ENCODE results near the gene MMP2. TPM values are rescaled to one million over a fixed set of nuclear protein-coding genes. Genes with fewer than 3 reads are reported as not detected.

MMP2 gene
- total RNA-seq, 1 experiment from 2014 or later: 1.5 TPM

GRCh38 chr16:55489119-55489955 lies 10.3 kb downstream of the MMP2 start:
- no peak for TF ChIP-seq EZH2phosphoT487 (IDR thresholded peaks at IDR 0.05; ENCODE audit: borderline replicate concordance)
- no peak for TF ChIP-seq EGR1 (IDR thresholded peaks at IDR 0.05; ENCODE audit: low read depth)
- TF ChIP-seq SP1 (IDR thresholded peaks at IDR 0.05; ENCODE audit: low read depth): no peak
- TF ChIP-seq REST (IDR thresholded peaks at IDR 0.05; ENCODE audit: low read depth): no peak
- TF ChIP-seq CBX3 (IDR thresholded peaks at IDR 0.05; ENCODE audit: low read depth): no peak
- TF ChIP-seq POLR2A (IDR thresholded peaks at IDR 0.05; ENCODE audit: borderline replicate concordance, extremely low read depth, insufficient read depth, insufficient read length): no peak
- TF ChIP-seq MAX (IDR thresholded peaks at IDR 0.05): no peak
- no peak for TF ChIP-seq RAD21 (IDR thresholded peaks at IDR 0.05; ENCODE audit: low read depth)
- no peak for TF ChIP-seq ATF3 (IDR thresholded peaks at IDR 0.05)
- no peak for TF ChIP-seq TCF7L2 (IDR thresholded peaks at IDR 0.05; ENCODE audit: borderline replicate concordance, extremely low read depth, insufficient read depth, insufficient read length)
- no peak for TF ChIP-seq ZNF274 (IDR thresholded peaks at IDR 0.05; ENCODE audit: low read depth, low read length)
- no peak for TF ChIP-seq ZBTB33 (IDR thresholded peaks at IDR 0.05; ENCODE audit: extremely low read depth, insufficient replicate concordance, low read length)
- TF ChIP-seq ELF1 (IDR thresholded peaks at IDR 0.05; ENCODE audit: borderline replicate concordance, low read depth): no peak
- no peak for TF ChIP-seq JUND (IDR thresholded peaks at IDR 0.05)
- no peak for TF ChIP-seq SIN3A (IDR thresholded peaks at IDR 0.05; ENCODE audit: low read depth)
- H3K9ac ChIP-seq (ENCODE audit: low read length): no peak overlapping the region
- H4K20me1 ChIP-seq (ENCODE audit: insufficient read depth): no peaks in the 10 kb centered on the region
- ChIA-PET CTCF (no interaction called here), POLR2A (no interaction called here), RAD21 (ENCODE audit: low non-redundant PET in 1 of 2, low total read pairs in 2 of 2, uncharacterized antibody in 2 of 2, unreplicated experiment in 2 of 2) (no interaction called here)
- intact Hi-C loops (cut with micrococcal nuclease): no loop called here
- H3K4me3 ChIP-seq (replicated peaks in 1 of 2; ENCODE audit: low read depth in 1 of 2, low read length in 2 of 2): no peak overlapping the region
- no peaks in the 10 kb centered on the region for H3K79me2 ChIP-seq (ENCODE audit: insufficient read depth, low read length)
- H3K27me3 ChIP-seq (ENCODE audit: insufficient read depth, low read length): peaks cover 7% of the 10 kb centered on the region
- H3K9me3 ChIP-seq (ENCODE audit: control insufficient read depth in 1 of 2, insufficient read depth in 1 of 2, low read depth in 1 of 2, low read length in 2 of 2): no peaks in the 10 kb centered on the region
- no peaks in the 10 kb centered on the region for H3K9me2 ChIP-seq (ENCODE audit: insufficient read depth)
- ATAC-seq (no peak), DNase-seq (ENCODE audit: low read depth, low spot score) (no peak)
- H2AFZ ChIP-seq (ENCODE audit: low read depth, low read length, poor library complexity, severe bottlenecking): no peak overlapping the region
- H3K4me2 ChIP-seq (ENCODE audit: low read length): no peak overlapping the region
- no peak overlapping the region for H3K27ac ChIP-seq (ENCODE audit: low read depth, low read length)
- H3K4me1 ChIP-seq (ENCODE audit: control insufficient read depth in 1 of 2, insufficient read depth in 2 of 2, low read length in 2 of 2): no peaks in the 10 kb centered on the region
- no TSS peak for BruUV-seq (replicated peaks)
- no peaks in the 10 kb centered on the region for H3K36me3 ChIP-seq (ENCODE audit: control insufficient read depth in 1 of 2, insufficient read depth in 2 of 2, low read length in 2 of 2)
